ENCODE results near the gene DNAH6.

The DNAH6 gene

DNA sequence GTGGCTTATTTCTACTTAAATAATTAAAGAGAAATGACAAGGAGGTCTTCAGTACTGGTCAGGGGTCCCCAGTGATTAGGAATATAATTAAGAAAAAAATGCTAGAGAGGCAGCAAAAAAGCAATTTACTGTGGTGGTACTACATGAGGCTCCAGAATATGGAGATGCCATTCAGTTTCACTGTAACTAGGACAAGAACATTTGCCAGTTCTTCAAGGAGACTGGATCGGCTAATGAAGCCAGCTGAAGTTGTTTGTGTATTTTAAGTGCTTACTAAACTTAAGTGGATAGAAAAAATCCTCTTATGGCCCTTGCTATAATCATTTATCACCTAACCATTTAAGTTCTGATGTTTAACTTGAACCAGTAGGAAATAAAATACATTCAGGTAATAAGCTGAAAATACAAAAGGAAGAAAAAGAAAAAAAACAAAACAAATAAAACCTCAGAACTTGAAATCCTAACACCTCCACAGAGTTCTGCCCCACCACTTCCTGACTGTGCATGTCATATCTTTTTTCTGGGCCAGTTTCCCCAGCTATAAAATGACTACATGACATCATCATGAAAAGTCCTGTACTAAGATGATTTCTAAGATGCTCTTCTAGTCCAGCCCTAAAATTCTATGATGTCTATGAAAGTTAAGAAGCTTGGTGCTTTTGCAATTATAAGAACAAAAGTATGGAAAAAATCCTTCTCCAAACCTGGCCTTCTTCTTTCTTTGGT is 266.6 kb downstream of the DNAH6 start:
- H3K4me2 ChIP-seq (ENCODE audit: low read length), result no peak overlapping the region

DNA sequence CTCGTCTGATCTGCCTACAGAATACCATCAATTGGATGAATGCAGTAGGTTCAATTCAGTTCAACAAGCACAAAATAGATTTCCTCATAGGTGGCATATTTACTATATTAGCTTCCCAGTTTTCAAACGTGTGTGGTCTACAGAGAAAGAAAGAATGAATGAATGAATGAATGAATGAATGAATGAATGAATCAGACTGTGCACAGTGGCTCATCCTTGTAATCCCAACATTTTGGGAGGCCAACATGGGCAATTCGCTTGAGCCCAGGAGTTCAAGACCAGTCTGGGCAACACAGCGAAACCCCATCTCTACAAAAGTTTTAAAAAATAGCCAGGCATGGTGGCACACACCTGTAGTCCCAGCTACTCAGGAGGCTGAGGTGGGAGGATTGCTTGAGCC is 269.7 kb downstream of the DNAH6 start:
- Histone ChIP-seq H3K4me3 (ENCODE audit: low read length) (no peak overlapping the region), H3K27ac (ENCODE audit: low read length) (no peak overlapping the region), H4K20me1 (ENCODE audit: insufficient read depth, low read length) (no peaks in the 10 kb centered on the region), H3K27me3 (ENCODE audit: low read depth, low read length) (no peaks in the 10 kb centered on the region), H3K4me2 (ENCODE audit: low read length) (no peak overlapping the region), H3K79me2 (ENCODE audit: low read length) (no peaks in the 10 kb centered on the region), H3K9me3 (ENCODE audit: insufficient read depth, low read length) (no peaks in the 10 kb centered on the region), H3K9ac (ENCODE audit: low read length) (no peak overlapping the region), H3K4me1 (ENCODE audit: low read length) (peaks cover 17% of the 10 kb centered on the region), H3K36me3 (replicated peaks; ENCODE audit: low read depth, low read length) (no peaks in the 10 kb centered on the region), H2AFZ (ENCODE audit: low read depth, low read length) (no peak overlapping the region)
- TF ChIP-seq CTCF (IDR thresholded peaks at IDR 0.05; ENCODE audit: low read depth, low read length), result no peak
- TF ChIP-seq EZH2phosphoT487 (IDR thresholded peaks at IDR 0.05; ENCODE audit: low read depth), result no peak

More for the DNA sequence above, 266.6 kb downstream of the DNAH6 start:
- no peaks in the 10 kb centered on the region for H3K79me2 ChIP-seq (ENCODE audit: low read length)
- H3K36me3 ChIP-seq (replicated peaks; ENCODE audit: low read depth, low read length), result no peaks in the 10 kb centered on the region
- no peak overlapping the region for H3K4me3 ChIP-seq (ENCODE audit: low read length)
- no peaks in the 10 kb centered on the region for H3K27me3 ChIP-seq (ENCODE audit: low read depth, low read length)
- H3K9ac ChIP-seq (ENCODE audit: low read length), result no peak overlapping the region
- peaks cover 17% of the 10 kb centered on the region for H3K4me1 ChIP-seq (ENCODE audit: low read length)
- peak overlapping the region; percentile 10; the same call in 1 of the 2 replicates for H2AFZ ChIP-seq (ENCODE audit: low read depth, low read length)
- H3K27ac ChIP-seq (ENCODE audit: low read length), result peak overlapping the region; percentile 9; the same call in 1 of the 2 replicates
- no peaks in the 10 kb centered on the region for H4K20me1 ChIP-seq (ENCODE audit: insufficient read depth, low read length)
- no peaks in the 10 kb centered on the region for H3K9me3 ChIP-seq (ENCODE audit: insufficient read depth, low read length)
- TF ChIP-seq CTCF (IDR thresholded peaks at IDR 0.05; ENCODE audit: low read depth, low read length) (no peak), EZH2phosphoT487 (IDR thresholded peaks at IDR 0.05; ENCODE audit: low read depth) (no peak)

- Histone ChIP-seq H3K9me3 (ENCODE audit: insufficient read depth, low read length) (no peaks in the 10 kb centered on the region), H3K4me2 (ENCODE audit: low read length) (no peak overlapping the region), H3K9ac (ENCODE audit: low read length) (no peak overlapping the region), H3K27me3 (ENCODE audit: low read depth, low read length) (no peaks in the 10 kb centered on the region), H3K4me1 (ENCODE audit: low read length) (peaks cover 14% of the 10 kb centered on the region), H3K4me3 (ENCODE audit: low read length) (no peak overlapping the region), H4K20me1 (ENCODE audit: insufficient read depth, low read length) (no peaks in the 10 kb centered on the region), H3K36me3 (replicated peaks; ENCODE audit: low read depth, low read length) (no peaks in the 10 kb centered on the region), H3K79me2 (ENCODE audit: low read length) (no peaks in the 10 kb centered on the region), H3K27ac (ENCODE audit: low read length) (no peak overlapping the region), H2AFZ (ENCODE audit: low read depth, low read length) (no peak overlapping the region)
- TF ChIP-seq CTCF (IDR thresholded peaks at IDR 0.05; ENCODE audit: low read depth, low read length) (no peak), EZH2phosphoT487 (IDR thresholded peaks at IDR 0.05; ENCODE audit: low read depth) (no peak)
These were observed 270.3 kb downstream of the DNAH6 start for GRCh38 chr2:84786601-84787000.

- H3K4me3 ChIP-seq (ENCODE audit: low read length), result no peak overlapping the region
- H4K20me1 ChIP-seq (ENCODE audit: insufficient read depth, low read length), result no peaks in the 10 kb centered on the region
- 0 out of 2 replicates have a peak, but pooled peaks cover under 1% of the 10 kb centered on the region for H3K4me1 ChIP-seq (ENCODE audit: low read length)
- no peaks in the 10 kb centered on the region for H3K9me3 ChIP-seq (ENCODE audit: insufficient read depth, low read length)
- H3K36me3 ChIP-seq (replicated peaks; ENCODE audit: low read depth, low read length), result no peaks in the 10 kb centered on the region
- H2AFZ ChIP-seq (ENCODE audit: low read depth, low read length), result no peak overlapping the region
- TF ChIP-seq EZH2phosphoT487 (IDR thresholded peaks at IDR 0.05; ENCODE audit: low read depth) (no peak), CTCF (IDR thresholded peaks at IDR 0.05; ENCODE audit: low read depth, low read length) (no peak)
- no peak overlapping the region for H3K4me2 ChIP-seq (ENCODE audit: low read length)
- no peak overlapping the region for H3K9ac ChIP-seq (ENCODE audit: low read length)
- H3K27ac ChIP-seq (ENCODE audit: low read length), result no peak overlapping the region
- no peaks in the 10 kb centered on the region for H3K27me3 ChIP-seq (ENCODE audit: low read depth, low read length)
- no peaks in the 10 kb centered on the region for H3K79me2 ChIP-seq (ENCODE audit: low read length)
These were observed 271.7 kb downstream of the DNAH6 start for GRCh38 chr2:84788027-84788426.

Data from OCI-LY3 (cell line).